Measurements from ENCODE around the gene GHRL.

Gene GHRL

DNA sequence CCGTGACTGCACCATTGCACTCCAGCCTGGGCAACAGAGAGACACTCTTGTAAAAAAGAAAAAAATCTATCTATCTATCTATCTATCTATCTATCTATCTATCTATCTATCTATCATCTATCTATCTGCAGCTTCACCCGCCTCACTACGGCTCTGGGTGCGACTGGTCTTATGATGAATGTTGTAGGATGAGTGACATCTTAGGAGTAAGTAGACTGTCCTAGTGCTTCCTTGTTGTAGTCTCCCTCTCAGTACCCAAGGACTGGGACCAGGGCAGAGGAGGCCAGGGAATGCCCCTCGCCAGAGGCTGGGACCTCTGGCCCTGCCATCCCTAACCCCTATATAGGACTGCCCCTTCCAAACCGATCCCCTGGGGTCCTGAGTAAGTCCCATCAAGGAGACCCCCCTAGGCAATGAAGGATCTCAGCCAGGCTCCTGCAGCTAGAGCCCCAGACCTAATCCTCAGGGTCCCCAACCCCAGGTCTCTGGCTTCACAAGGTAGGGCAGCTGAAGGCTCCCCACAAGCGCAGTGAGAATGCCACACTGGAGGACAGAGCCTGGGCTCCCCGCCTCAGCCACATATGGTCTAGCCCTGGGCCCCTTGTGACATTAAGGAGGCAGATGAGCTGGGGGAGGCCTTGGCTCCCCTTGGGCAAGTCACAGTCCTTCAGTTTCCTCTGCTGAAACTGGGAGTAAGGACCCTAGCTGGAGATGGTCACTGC lies 29.0 kb upstream of the GHRL start:
- no peak for DNase-seq (ENCODE audit: low read depth)
- Histone ChIP-seq H3K27me3 (replicated peaks; ENCODE audit: control insufficient read depth, insufficient read depth, low read length) (peaks cover 23% of the 10 kb centered on the region), H3K36me3 (ENCODE audit: control insufficient read depth, insufficient read depth, low read length, severe bottlenecking) (peaks cover 25% of the 10 kb centered on the region), H3K4me1 (ENCODE audit: control insufficient read depth, insufficient read depth, low read length) (peaks cover 17% of the 10 kb centered on the region), H3K9ac (ENCODE audit: low read length) (no peak overlapping the region), H3K9me3 (ENCODE audit: control insufficient read depth, low read length) (no peaks in the 10 kb centered on the region), H3K4me3 (ENCODE audit: low read length) (peak overlapping the region; percentile 99)

DNA sequence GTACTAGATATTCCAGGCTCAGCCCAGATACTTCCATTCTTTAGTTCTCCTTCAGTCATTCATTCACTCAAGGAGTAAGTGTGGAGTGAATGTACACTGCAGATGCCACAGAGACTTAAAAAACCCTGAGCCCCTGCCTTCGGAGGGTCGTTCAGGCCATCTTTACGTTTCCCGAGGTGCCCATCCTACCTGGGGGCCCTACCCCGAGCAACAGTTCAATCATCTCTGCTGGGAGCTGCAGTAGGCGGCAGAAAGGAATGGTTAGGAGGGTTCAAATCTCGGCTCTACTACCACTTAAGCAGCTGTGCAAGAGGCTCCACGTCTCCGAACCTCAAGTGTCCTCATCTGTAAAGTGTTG lies 27.6 kb upstream of the GHRL start:
- peaks cover 22% of the 10 kb centered on the region for H3K4me1 ChIP-seq (ENCODE audit: control insufficient read depth, insufficient read depth, low read length)
- peak overlapping the region; percentile 99 for H3K4me3 ChIP-seq (ENCODE audit: low read length)
- peak overlapping the region; percentile 100 for H3K9ac ChIP-seq (ENCODE audit: low read length)

DNA sequence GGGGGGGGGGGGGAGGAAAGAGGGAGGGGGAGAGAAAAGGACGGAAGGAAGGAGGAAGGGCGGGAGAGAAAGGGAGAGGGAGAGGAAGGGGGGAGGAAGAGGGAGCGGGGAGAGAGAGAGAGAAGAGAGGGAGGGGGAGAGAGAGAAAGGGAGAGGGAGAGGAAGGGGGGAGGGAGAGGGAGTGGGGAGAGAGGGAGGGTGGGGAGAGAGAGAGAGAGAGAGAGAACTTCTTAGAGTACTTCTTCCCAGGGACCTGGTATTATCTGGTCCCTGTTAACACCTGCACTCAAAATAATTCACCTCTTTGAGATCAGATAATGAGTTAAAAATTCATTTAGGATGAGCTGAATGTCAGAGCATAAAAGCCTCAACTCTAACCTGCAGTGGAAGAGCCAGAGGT lies 27.1 kb upstream of the GHRL start:
- H3K36me3 ChIP-seq (ENCODE audit: control insufficient read depth, insufficient read depth, low read length, severe bottlenecking), result peaks cover 41% of the 10 kb centered on the region
- H3K9ac ChIP-seq (ENCODE audit: low read length), result peak overlapping the region; percentile 100
- H3K4me3 ChIP-seq (ENCODE audit: low read length), result peak overlapping the region; percentile 99
- H3K27me3 ChIP-seq (replicated peaks; ENCODE audit: control insufficient read depth, insufficient read depth, low read length), result peaks cover 8% of the 10 kb centered on the region
- peaks cover 22% of the 10 kb centered on the region for H3K4me1 ChIP-seq (ENCODE audit: control insufficient read depth, insufficient read depth, low read length)
- DNase-seq (ENCODE audit: low read depth), result peak; percentile 16
- H3K9me3 ChIP-seq (ENCODE audit: control insufficient read depth, low read length), result no peaks in the 10 kb centered on the region

More for the DNA sequence above, 27.6 kb upstream of the GHRL start:
- no peaks in the 10 kb centered on the region for H3K9me3 ChIP-seq (ENCODE audit: control insufficient read depth, low read length)
- peaks cover 37% of the 10 kb centered on the region for H3K36me3 ChIP-seq (ENCODE audit: control insufficient read depth, insufficient read depth, low read length, severe bottlenecking)
- H3K27me3 ChIP-seq (replicated peaks; ENCODE audit: control insufficient read depth, insufficient read depth, low read length), result peaks cover 10% of the 10 kb centered on the region
- peak; percentile 22 for DNase-seq (ENCODE audit: low read depth)

DNA sequence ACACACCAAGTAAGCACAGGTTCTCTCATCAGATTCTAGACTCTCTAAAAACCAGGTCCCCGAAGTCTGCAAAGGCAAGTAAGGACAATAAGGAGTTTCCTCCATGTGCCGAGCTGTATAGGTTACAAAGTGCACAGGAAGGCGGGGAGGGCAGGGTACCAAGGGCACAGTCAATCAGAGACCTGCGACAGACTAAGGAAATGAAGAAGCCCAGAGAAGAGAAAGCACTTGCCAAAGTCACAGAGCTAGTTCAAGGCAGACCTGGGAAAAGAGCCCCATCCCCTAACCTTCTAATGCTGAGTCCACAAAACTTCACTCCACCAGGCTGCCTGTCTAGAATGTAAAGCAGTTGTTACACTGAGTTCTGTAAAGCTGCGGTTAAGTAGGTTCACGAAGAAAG lies 26.5 kb upstream of the GHRL start:
- H3K9me3 ChIP-seq (ENCODE audit: control insufficient read depth, low read length), result no peaks in the 10 kb centered on the region
- peak overlapping the region; percentile 63 for H3K9ac ChIP-seq (ENCODE audit: low read length)
- peaks cover 47% of the 10 kb centered on the region for H3K36me3 ChIP-seq (ENCODE audit: control insufficient read depth, insufficient read depth, low read length, severe bottlenecking)
- DNase-seq (ENCODE audit: low read depth), result peak; percentile 4
- peaks cover 22% of the 10 kb centered on the region for H3K4me1 ChIP-seq (ENCODE audit: control insufficient read depth, insufficient read depth, low read length)
- peak overlapping the region; percentile 77 for H3K4me3 ChIP-seq (ENCODE audit: low read length)
- H3K27me3 ChIP-seq (replicated peaks; ENCODE audit: control insufficient read depth, insufficient read depth, low read length), result peaks cover 4% of the 10 kb centered on the region

DNA sequence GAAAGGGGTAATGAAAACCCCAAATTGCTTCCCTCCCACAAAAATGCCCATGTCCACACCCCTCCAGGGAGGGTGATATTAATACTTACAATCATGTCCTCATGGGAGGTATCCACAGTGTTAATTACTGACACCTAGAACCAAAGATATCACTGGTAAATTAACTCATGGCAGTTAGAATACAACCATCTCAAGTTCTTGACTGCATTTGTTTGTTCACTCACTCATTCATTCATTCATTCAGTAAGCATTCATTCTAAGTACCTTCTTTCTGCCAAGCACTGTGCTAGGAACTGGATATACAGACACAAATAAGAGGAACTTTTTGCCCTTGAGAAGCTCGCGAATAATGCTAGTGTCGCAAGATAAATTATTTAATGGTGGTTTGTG lies 25.2 kb upstream of the GHRL start:
- no peak overlapping the region for H3K4me3 ChIP-seq (ENCODE audit: low read length)
- peaks cover 22% of the 10 kb centered on the region for H3K4me1 ChIP-seq (ENCODE audit: control insufficient read depth, insufficient read depth, low read length)
- no peaks in the 10 kb centered on the region for H3K27me3 ChIP-seq (replicated peaks; ENCODE audit: control insufficient read depth, insufficient read depth, low read length)
- DNase-seq (ENCODE audit: low read depth), result no peak
- no peak overlapping the region for H3K9ac ChIP-seq (ENCODE audit: low read length)
- H3K36me3 ChIP-seq (ENCODE audit: control insufficient read depth, insufficient read depth, low read length, severe bottlenecking), result peaks cover 60% of the 10 kb centered on the region
- no peaks in the 10 kb centered on the region for H3K9me3 ChIP-seq (ENCODE audit: control insufficient read depth, low read length)

DNA sequence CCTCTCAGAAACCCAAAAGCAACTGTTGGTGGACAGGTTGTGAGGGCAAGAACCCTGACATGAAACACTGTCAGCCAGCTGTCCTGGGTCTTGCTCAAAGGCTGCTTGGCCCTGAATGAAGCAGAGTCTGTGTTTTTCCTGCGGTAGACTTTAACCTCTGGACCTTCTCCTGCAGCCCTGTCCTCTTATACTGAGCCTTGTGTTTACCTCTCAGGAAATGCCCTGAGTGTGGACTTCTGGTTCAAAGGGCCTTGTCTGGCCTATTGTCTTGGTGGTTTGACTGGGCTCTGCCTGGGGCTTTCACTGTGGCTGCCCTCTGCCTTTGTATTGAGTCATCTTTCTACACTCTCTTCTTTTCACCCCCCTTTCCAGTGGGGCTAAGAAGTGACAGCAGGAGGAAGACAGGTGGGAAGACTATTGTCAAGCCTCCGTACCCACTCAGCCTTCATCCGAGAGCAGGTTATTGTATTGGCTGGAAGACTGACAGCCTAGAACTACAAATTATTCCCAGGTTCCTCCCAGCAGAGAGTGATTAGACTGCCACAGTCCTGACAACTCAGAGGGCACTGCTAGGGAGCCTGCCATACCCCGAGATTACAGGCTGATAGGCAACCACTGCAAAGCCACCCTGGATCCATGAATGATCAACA lies 24.7 kb upstream of the GHRL start:
- no peak overlapping the region for H3K4me3 ChIP-seq (ENCODE audit: low read length)
- H3K36me3 ChIP-seq (ENCODE audit: control insufficient read depth, insufficient read depth, low read length, severe bottlenecking), result peaks cover 65% of the 10 kb centered on the region
- H3K27me3 ChIP-seq (replicated peaks; ENCODE audit: control insufficient read depth, insufficient read depth, low read length), result no peaks in the 10 kb centered on the region
- H3K4me1 ChIP-seq (ENCODE audit: control insufficient read depth, insufficient read depth, low read length), result peaks cover 26% of the 10 kb centered on the region
- H3K9ac ChIP-seq (ENCODE audit: low read length), result no peak overlapping the region
- no peak for DNase-seq (ENCODE audit: low read depth)
- H3K9me3 ChIP-seq (ENCODE audit: control insufficient read depth, low read length), result no peaks in the 10 kb centered on the region

DNA sequence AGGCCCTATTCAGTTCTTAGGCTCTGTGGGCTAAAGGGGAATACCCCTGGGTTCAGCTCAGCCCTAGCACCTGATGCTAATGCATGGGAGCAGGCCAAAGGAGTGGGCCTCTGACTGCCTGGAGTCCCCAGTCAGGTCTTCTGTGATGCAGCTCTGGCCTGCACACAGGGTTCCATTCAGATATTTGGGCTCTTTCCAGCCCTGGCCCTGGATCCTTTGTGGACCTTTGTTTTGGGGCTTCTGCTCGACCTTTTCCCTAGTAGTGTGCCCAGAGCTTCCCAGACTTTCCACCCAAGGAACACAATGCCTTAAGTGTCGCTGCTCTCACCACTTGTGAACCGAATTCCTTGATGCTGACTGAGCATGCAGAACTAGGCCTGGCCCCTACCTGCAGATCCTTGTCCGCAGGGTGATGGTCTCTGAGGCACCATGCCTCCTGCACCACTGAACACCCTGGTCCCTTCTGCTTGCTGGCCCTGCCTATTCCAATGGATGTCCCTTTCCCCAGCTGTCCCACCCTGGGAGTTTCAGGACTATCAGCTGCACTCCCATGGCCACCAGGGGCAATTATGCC lies 23.1 kb upstream of the GHRL start:
- Histone ChIP-seq H3K4me1 (ENCODE audit: control insufficient read depth, insufficient read depth, low read length) (peaks cover 26% of the 10 kb centered on the region), H3K9ac (ENCODE audit: low read length) (peak overlapping the region; percentile 20), H3K9me3 (ENCODE audit: control insufficient read depth, low read length) (no peaks in the 10 kb centered on the region), H3K4me3 (ENCODE audit: low read length) (no peak overlapping the region), H3K36me3 (ENCODE audit: control insufficient read depth, insufficient read depth, low read length, severe bottlenecking) (peaks cover 81% of the 10 kb centered on the region), H3K27me3 (replicated peaks; ENCODE audit: control insufficient read depth, insufficient read depth, low read length) (no peaks in the 10 kb centered on the region)
- DNase-seq (ENCODE audit: low read depth), result no peak

DNA sequence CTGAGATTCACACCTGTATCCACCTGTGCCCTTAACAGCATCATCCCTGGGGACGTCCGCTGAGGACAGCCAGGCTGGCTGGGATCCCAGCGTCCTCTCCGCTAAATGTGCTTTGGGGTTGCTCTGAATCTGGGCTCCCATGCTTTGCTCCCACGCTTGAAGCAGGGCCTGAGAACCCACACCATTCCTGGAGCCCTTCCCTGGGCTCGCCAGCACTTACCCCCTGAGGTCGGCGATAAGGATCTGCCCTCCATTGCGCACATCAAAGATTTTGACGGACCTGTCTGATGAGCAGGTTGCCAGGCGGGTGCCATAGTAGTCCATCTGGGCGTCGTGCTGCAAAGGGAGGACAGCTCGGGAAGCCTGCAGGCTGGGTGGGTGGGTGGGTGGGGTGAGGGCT lies 22.4 kb upstream of the GHRL start:
- DNase-seq (ENCODE audit: low read depth), result no peak
- peaks cover 88% of the 10 kb centered on the region for H3K36me3 ChIP-seq (ENCODE audit: control insufficient read depth, insufficient read depth, low read length, severe bottlenecking)

DNA sequence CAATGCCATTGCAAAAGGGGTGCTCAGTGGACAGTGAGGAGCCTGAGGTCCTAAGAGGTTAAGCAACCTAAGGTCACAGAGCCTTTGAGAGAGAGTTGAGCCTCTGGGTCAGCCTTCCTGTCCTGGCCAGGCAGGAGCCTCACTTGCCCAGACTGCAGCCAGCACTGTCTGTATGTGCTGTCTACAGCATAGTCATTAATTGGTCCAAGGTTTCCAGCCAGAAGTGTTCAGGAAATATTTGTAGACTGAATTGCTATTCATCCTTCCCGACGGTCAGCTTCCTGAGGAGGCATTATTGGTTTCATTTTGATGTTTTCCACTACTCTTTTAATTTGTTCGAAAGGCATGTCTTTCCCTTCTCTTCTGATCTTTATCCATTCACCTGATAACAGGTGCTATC lies 20.1 kb upstream of the GHRL start:
- peaks cover 11% of the 10 kb centered on the region for H3K4me1 ChIP-seq (ENCODE audit: control insufficient read depth, insufficient read depth, low read length)
- H3K36me3 ChIP-seq (ENCODE audit: control insufficient read depth, insufficient read depth, low read length, severe bottlenecking), result peaks cover 96% of the 10 kb centered on the region
- no peaks in the 10 kb centered on the region for H3K27me3 ChIP-seq (replicated peaks; ENCODE audit: control insufficient read depth, insufficient read depth, low read length)
- H3K4me3 ChIP-seq (ENCODE audit: low read length), result no peak overlapping the region
- no peaks in the 10 kb centered on the region for H3K9me3 ChIP-seq (ENCODE audit: control insufficient read depth, low read length)
- no peak for DNase-seq (ENCODE audit: low read depth)
- no peak overlapping the region for H3K9ac ChIP-seq (ENCODE audit: low read length)

More for the DNA sequence above, 22.4 kb upstream of the GHRL start:
- Histone ChIP-seq H3K4me1 (ENCODE audit: control insufficient read depth, insufficient read depth, low read length) (peaks cover 26% of the 10 kb centered on the region), H3K9ac (ENCODE audit: low read length) (no peak overlapping the region), H3K27me3 (replicated peaks; ENCODE audit: control insufficient read depth, insufficient read depth, low read length) (no peaks in the 10 kb centered on the region), H3K9me3 (ENCODE audit: control insufficient read depth, low read length) (no peaks in the 10 kb centered on the region), H3K4me3 (ENCODE audit: low read length) (no peak overlapping the region)

DNA sequence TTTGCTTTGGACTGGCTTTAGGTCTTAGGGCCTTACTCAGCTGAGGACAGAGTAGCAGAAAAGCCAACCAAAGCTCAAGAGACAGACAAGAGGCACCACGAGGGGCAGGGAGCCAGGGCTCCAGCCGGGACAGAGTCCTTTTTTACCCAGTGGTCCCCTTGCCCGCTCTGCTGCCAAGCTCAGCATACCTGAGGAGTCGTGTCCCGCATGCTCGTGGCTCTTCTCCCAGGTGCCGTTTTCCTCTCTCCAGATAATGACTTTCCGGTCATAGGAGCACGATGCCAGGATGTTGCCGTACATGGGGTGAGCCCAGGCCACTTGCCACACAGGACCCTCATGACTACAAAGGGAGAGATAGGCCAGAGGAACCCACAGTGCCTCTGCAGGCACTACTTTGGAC lies 19.6 kb upstream of the GHRL start:
- peaks cover 10% of the 10 kb centered on the region for H3K4me1 ChIP-seq (ENCODE audit: control insufficient read depth, insufficient read depth, low read length)
- H3K9ac ChIP-seq (ENCODE audit: low read length), result no peak overlapping the region
- peaks cover 96% of the 10 kb centered on the region for H3K36me3 ChIP-seq (ENCODE audit: control insufficient read depth, insufficient read depth, low read length, severe bottlenecking)
- no peaks in the 10 kb centered on the region for H3K9me3 ChIP-seq (ENCODE audit: control insufficient read depth, low read length)
- DNase-seq (ENCODE audit: low read depth), result no peak
- no peaks in the 10 kb centered on the region for H3K27me3 ChIP-seq (replicated peaks; ENCODE audit: control insufficient read depth, insufficient read depth, low read length)
- H3K4me3 ChIP-seq (ENCODE audit: low read length), result no peak overlapping the region

DNA sequence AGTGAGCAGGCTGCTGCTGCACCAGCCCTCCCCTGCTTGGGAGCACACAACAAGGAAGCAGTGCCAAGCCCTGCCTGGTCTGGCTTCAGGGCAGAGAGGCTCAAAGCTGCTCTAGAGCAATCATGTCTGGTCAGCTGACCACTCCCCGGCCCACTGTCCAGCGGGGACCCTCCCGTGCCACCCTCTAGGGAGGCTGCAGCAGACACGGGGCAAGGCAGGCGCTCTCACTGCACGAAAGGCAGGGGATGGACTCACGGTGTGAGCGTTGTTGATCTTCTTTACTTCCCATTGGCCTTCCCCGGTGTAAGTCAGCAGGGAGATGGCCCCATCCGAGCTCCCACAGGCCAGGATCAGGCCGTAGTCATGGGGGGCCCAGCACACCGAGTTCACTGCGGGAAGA lies 19.0 kb upstream of the GHRL start:
- DNase-seq (ENCODE audit: low read depth), result no peak
- peaks cover 96% of the 10 kb centered on the region for H3K36me3 ChIP-seq (ENCODE audit: control insufficient read depth, insufficient read depth, low read length, severe bottlenecking)

More for the DNA sequence above, 19.0 kb upstream of the GHRL start:
- no peaks in the 10 kb centered on the region for H3K27me3 ChIP-seq (replicated peaks; ENCODE audit: control insufficient read depth, insufficient read depth, low read length)
- H3K4me3 ChIP-seq (ENCODE audit: low read length), result no peak overlapping the region
- H3K9ac ChIP-seq (ENCODE audit: low read length), result no peak overlapping the region
- H3K4me1 ChIP-seq (ENCODE audit: control insufficient read depth, insufficient read depth, low read length), result peaks cover 10% of the 10 kb centered on the region
- H3K9me3 ChIP-seq (ENCODE audit: control insufficient read depth, low read length), result no peaks in the 10 kb centered on the region

All from adipocyte (in vitro differentiated cells).